DOHH2 (cell line): ENCODE data around the gene HDHD5.

ENCODE experiments used
- H3F3A ChIP-seq: fragments of 200-600 bp; sonication (generic), shearing (Covaris generic); 2 replicates; pipeline ENCODE4 v1.6.0; 2016; ENCODE audit warnings: antibody characterized with exemption, mild to moderate bottlenecking; ENCODE audit not compliant: control insufficient read depth, insufficient read depth
- H3K27ac ChIP-seq: fragments of 200-600 bp; sonication (generic); 2 replicates; pipeline ENCODE4 v1.5.1; 2014; ENCODE audit warnings: low read depth, mild to moderate bottlenecking, low read length, moderate library complexity
- H3K27me3 ChIP-seq: fragments of 200-600 bp; sonication (generic); 2 replicates; pipeline ENCODE4 v1.6.1; 2014; ENCODE audit warnings: mild to moderate bottlenecking, low read length, mixed read lengths; ENCODE audit not compliant: control insufficient read depth
- H3K36me3 ChIP-seq: fragments of 200-600 bp; sonication (generic); 2 replicates; pipeline ENCODE4 v1.6.1; 2014; ENCODE audit warnings: mild to moderate bottlenecking, low read length, moderate library complexity, mixed read lengths; ENCODE audit not compliant: control insufficient read depth
- H3K4me1 ChIP-seq: fragments of 200-600 bp; sonication (generic); 2 replicates; pipeline ENCODE4 v1.6.1; 2014; ENCODE audit warnings: mild to moderate bottlenecking, low read length, mixed read lengths; ENCODE audit not compliant: control insufficient read depth
- H3K4me2 ChIP-seq: fragments of 200-600 bp; sonication (generic); 2 replicates; pipeline ENCODE4 v1.6.0; 2014; ENCODE audit warnings: mild to moderate bottlenecking, low read length, moderate library complexity
- H3K4me3 ChIP-seq: fragments of 200-600 bp; sonication (generic); 2 replicates; pipeline ENCODE4 v1.5.1; 2014; ENCODE audit warnings: mild to moderate bottlenecking, low read length, mixed read lengths
- H3K79me2 ChIP-seq: fragments of 200-600 bp; sonication (generic); 2 replicates; pipeline ENCODE4 v1.6.1; 2014; ENCODE audit warnings: mild to moderate bottlenecking, low read length, mixed read lengths; ENCODE audit not compliant: control insufficient read depth
- H3K9me2 ChIP-seq: fragments of 200-600 bp; sonication (generic); replicated peaks from 2 replicates; pipeline ENCODE4 v1.6.1; 2014; ENCODE audit warnings: mild to moderate bottlenecking, low read length, mixed read lengths; ENCODE audit not compliant: control insufficient read depth
- H3K9me3 ChIP-seq: fragments of 200-600 bp; sonication (generic); 2 replicates; pipeline ENCODE4 v1.6.1; 2014; ENCODE audit warnings: antibody characterized with exemption, low read length, mixed read lengths; ENCODE audit not compliant: control insufficient read depth, insufficient read depth
- H4K20me1 ChIP-seq: fragments of 200-600 bp; sonication (generic); 2 replicates; pipeline ENCODE4 v1.6.0; 2014; ENCODE audit warnings: low read depth, mild to moderate bottlenecking, antibody characterized with exemption, low read length, moderate library complexity; ENCODE audit not compliant: control insufficient read depth, insufficient read depth
- EZH2phosphoT487 ChIP-seq: fragments of 200-600 bp; sonication (generic); IDR thresholded peaks from 2 replicates; pipeline ENCODE4 v1.6.1; 2017; ENCODE audit warnings: borderline replicate concordance, mild to moderate bottlenecking, antibody characterized with exemption, low read length, moderate library complexity, mixed read lengths
- TF ChIP-seq, protein P1 (sequence below): fragments of 200-600 bp; sonication (generic); IDR thresholded peaks from one replicate; pipeline ENCODE4 v1.5.1; 2014; ENCODE audit warnings: antibody characterized with exemption, mild to moderate bottlenecking, low read depth, low read length; ENCODE audit not compliant: poor library complexity, severe bottlenecking

HDHD5 gene

DNA sequence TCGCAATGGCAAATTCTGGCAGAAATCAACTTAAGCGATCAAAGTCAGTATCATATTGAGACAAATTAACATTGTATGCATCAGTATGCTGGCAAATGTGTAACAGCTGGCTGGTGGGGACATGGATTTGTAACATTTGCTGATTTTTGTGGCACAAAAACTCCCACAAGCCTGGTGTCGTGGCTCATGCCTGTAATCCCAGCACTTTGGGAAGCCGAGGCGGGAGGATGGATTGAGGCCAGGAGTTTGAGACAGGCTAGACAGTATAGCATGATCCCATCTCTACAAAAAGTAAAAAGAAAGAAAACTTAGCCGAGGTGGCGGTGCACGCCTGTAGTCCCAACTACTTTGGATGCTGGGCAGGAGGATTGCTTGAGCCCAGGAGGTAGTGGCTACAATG lies 17.6 kb upstream of the HDHD5 start:
- Histone ChIP-seq H3K79me2 (no peaks in the 10 kb centered on the region), H3K9me2 (no peaks in the 10 kb centered on the region), H3K4me2 (no peak overlapping the region), H3K9me3 (no peaks in the 10 kb centered on the region), H3K36me3 (no peaks in the 10 kb centered on the region), H3K4me3 (no peak overlapping the region), H3K27me3 (no peaks in the 10 kb centered on the region), H3K27ac (no peak overlapping the region), H4K20me1 (no peaks in the 10 kb centered on the region), H3K4me1 (peaks cover 7% of the 10 kb centered on the region), H3F3A (no peaks in the 10 kb centered on the region)
- TF ChIP-seq, protein P1, sequence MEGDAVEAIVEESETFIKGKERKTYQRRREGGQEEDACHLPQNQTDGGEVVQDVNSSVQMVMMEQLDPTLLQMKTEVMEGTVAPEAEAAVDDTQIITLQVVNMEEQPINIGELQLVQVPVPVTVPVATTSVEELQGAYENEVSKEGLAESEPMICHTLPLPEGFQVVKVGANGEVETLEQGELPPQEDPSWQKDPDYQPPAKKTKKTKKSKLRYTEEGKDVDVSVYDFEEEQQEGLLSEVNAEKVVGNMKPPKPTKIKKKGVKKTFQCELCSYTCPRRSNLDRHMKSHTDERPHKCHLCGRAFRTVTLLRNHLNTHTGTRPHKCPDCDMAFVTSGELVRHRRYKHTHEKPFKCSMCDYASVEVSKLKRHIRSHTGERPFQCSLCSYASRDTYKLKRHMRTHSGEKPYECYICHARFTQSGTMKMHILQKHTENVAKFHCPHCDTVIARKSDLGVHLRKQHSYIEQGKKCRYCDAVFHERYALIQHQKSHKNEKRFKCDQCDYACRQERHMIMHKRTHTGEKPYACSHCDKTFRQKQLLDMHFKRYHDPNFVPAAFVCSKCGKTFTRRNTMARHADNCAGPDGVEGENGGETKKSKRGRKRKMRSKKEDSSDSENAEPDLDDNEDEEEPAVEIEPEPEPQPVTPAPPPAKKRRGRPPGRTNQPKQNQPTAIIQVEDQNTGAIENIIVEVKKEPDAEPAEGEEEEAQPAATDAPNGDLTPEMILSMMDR = no peak
- TF ChIP-seq EZH2phosphoT487 = no peak

DNA sequence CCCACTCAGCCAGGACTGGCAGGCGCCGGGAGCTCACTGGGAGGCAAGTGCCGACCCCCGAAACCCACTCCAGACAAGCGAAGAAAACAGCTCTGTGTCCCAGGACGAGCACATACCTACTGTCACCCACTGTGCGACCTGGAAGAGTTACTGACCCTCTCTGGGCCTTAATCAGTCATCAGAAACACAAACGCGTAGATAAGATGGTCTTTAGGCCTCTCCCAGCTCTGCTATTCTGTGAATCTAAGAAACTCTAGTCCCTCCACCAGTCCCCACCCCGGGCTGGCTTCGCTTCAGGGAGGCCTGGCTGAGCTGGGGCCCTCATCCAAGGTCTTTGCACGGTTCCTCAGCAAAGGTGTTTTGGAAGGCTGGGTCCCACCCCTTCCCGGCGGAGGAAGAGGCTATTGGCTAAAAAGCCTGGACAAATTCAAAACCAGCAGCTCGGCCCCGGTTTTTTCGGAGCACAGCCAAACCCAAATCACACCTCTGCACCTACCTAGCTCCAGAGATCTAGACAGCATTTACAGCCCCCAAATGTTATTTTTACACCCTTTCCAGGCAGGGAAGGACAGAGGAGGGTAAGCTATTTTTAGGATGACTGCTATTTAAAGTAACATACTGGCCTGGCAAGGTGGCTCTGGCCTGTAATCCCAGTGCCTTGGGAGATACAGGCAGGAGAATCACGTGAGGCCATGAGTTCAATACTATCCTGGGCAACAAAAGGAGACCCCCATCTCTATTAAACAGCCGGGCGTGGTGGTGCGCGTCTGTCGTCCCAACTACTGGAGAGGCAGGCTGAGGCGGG lies 13.2 kb upstream of the HDHD5 start:
- peak overlapping the region; percentile 95 for H3K4me3 ChIP-seq
- peak overlapping the region; percentile 64 for H3K27ac ChIP-seq

DNA sequence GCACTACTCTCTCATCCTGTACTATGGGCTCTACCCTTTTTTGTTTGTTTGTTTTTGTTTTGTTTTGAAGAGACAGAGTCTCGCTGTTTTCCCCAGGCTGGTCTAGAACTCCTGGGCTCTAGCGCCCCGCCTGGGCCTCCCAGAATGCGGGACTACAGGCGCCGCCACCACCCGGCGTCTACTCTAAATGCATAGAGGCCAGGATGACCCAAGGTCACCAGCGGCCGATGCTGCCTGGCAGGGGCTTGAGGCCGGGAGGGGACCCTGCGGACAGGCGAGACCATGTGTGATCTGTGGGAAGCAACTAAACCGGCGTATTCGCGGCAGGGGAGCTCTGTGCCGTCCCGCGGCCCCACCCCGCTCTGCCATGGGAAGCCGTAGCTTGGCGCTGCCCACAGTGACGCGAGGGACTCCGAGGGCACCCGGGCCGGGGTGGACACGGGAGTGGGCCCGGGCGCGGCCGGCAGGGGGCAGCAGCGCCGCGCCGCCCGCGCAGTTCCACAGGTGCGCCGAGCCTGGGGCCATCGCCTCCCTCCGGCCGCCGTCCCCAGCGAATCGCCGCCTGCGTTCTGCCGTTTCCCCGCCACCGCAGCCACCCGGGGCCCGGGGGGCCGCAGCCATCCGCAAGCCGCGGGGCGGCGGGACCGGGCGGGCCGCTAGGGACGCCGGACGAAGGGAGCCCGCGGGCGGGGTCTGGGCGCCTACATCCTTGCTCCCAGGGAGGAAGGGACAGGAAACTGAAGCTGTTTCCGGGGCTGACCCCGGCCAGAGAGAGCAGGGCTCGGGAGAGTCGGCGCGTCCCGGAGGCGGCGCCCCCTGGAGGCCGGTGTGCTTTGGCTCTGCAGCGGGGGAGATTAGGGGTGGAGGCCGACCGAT lies 12.3 kb upstream of the HDHD5 start:
- no peaks in the 10 kb centered on the region for H3K9me2 ChIP-seq
- H3K36me3 ChIP-seq = no peaks in the 10 kb centered on the region
- H3K4me2 ChIP-seq = peak overlapping the region; percentile 100
- peaks cover 16% of the 10 kb centered on the region for H3K4me1 ChIP-seq
- H3K79me2 ChIP-seq = no peaks in the 10 kb centered on the region
- peak overlapping the region; percentile 95 for H3K4me3 ChIP-seq
- H3K27me3 ChIP-seq = 0 out of 2 replicates have a peak, but pooled peaks cover 3% of the 10 kb centered on the region
- no peaks in the 10 kb centered on the region for H4K20me1 ChIP-seq
- TF ChIP-seq EZH2phosphoT487 = no peak
- TF ChIP-seq, protein P1 = peak; percentile 87
- H3F3A ChIP-seq = no peaks in the 10 kb centered on the region
- peak overlapping the region; percentile 64 for H3K27ac ChIP-seq
- no peaks in the 10 kb centered on the region for H3K9me3 ChIP-seq

More for the DNA sequence above, 13.2 kb upstream of the HDHD5 start:
- H4K20me1 ChIP-seq = no peaks in the 10 kb centered on the region
- no peaks in the 10 kb centered on the region for H3K9me2 ChIP-seq
- 0 out of 2 replicates have a peak, but pooled peaks cover 3% of the 10 kb centered on the region for H3K27me3 ChIP-seq
- peaks cover 16% of the 10 kb centered on the region for H3K4me1 ChIP-seq
- H3K36me3 ChIP-seq = no peaks in the 10 kb centered on the region
- H3K9me3 ChIP-seq = no peaks in the 10 kb centered on the region
- H3F3A ChIP-seq = no peaks in the 10 kb centered on the region
- H3K79me2 ChIP-seq = no peaks in the 10 kb centered on the region
- H3K4me2 ChIP-seq = peak overlapping the region; percentile 100
- no peak for TF ChIP-seq EZH2phosphoT487
- TF ChIP-seq, protein P1 = no peak
